CD4-positive, alpha-beta T cell (primary cell): ENCODE data around the gene OLAH. TPM values are rescaled to one million over a fixed set of nuclear protein-coding genes. Genes with fewer than 3 reads are reported as not detected.

Experiments
- ATAC-seq: fragments of 200-7000 bp; cut with Tn5 transposase; one replicate; pipeline ENCODE4 v1.10.0; 2022; ENCODE audit warnings: mild to moderate bottlenecking; ENCODE audit not compliant: poor library complexity
- CTCF ChIA-PET: fragments of 350-600 bp; sonication (Branson Sonifier 250); formaldehyde crosslinking; loops from one replicate; lab custom pipeline; 2021; ENCODE audit warnings: antibody characterized with exemption, inconsistent platforms; lab: Charles Lee
- POLR2A ChIA-PET: fragments of 350-600 bp; sonication (Branson Sonifier 250); formaldehyde crosslinking; loops from one replicate; lab custom pipeline; 2021; ENCODE audit warnings: antibody characterized with exemption, inconsistent platforms; lab: Charles Lee
- DNase-seq, 14 experiments: peaks; one replicate each; pipeline ENCODE4 v3.0.0-alpha.2; 2013 to 2020; ENCODE audit warnings: mixed read lengths in 2 of 14
- H3K27ac ChIP-seq, 2 donors: one replicate each; pipeline versions ENCODE4 v1.5.1 to v1.7.0; 2013; ENCODE audit warnings: low read length in 2 of 2, low read depth in 1 of 2, mild to moderate bottlenecking in 1 of 2
- H3K27me3 ChIP-seq, 2 experiments: 1 replicate in 1 of 2; 2 replicates in 1 of 2; pipeline versions ENCODE4 v1.6.1 to v1.7.0; 2013; ENCODE audit warnings: low read length in 2 of 2, control low read depth in 1 of 2, mild to moderate bottlenecking in 1 of 2, moderate library complexity in 1 of 2; ENCODE audit not compliant: insufficient read depth in 2 of 2, control insufficient read depth in 1 of 2
- H3K36me3 ChIP-seq: one replicate; pipeline ENCODE4 v1.6.1; 2013; ENCODE audit warnings: low read length, control low read depth; ENCODE audit not compliant: insufficient read depth
- H3K4me1 ChIP-seq: one replicate; pipeline ENCODE4 v1.6.1; 2013; ENCODE audit warnings: low read length, control low read depth; ENCODE audit not compliant: insufficient read depth
- H3K4me3 ChIP-seq: one replicate; pipeline ENCODE4 v1.5.1; 2013; ENCODE audit warnings: mild to moderate bottlenecking, low read length, moderate library complexity
- H3K9me3 ChIP-seq, 2 experiments: 1 replicate in 1 of 2; 2 replicates in 1 of 2; pipeline versions ENCODE4 v1.6.1 to v1.7.0; 2013; ENCODE audit warnings: low read length in 2 of 2, mild to moderate bottlenecking in 2 of 2, control low read depth in 1 of 2, moderate library complexity in 1 of 2; ENCODE audit not compliant: control insufficient read depth in 1 of 2, insufficient read depth in 1 of 2
- H3K27ac Mint-ChIP-seq: one replicate; pipeline ENCODE4 v1.8.0; 2020; ENCODE audit warnings: mixed read lengths
- H3K27me3 Mint-ChIP-seq: one replicate; pipeline ENCODE4 v1.8.0; 2021; ENCODE audit warnings: mixed read lengths
- H3K36me3 Mint-ChIP-seq: one replicate; pipeline ENCODE4 v1.8.0; 2021; ENCODE audit warnings: low read depth, mixed read lengths
- H3K4me1 Mint-ChIP-seq: one replicate; pipeline ENCODE4 v1.8.0; 2021; ENCODE audit warnings: low read depth, mixed read lengths
- H3K4me3 Mint-ChIP-seq: one replicate; pipeline ENCODE4 v1.8.0; 2020; ENCODE audit warnings: mild to moderate bottlenecking, mixed read lengths
- H3K9me3 Mint-ChIP-seq: one replicate; pipeline ENCODE4 v1.8.0; 2020; ENCODE audit warnings: mixed read lengths
- CTCF ChIP-seq: fragments of 200-600 bp; IDR thresholded peaks from one replicate; pipeline ENCODE4 v1.8.0; 2022; ENCODE audit warnings: antibody characterized with exemption, mild to moderate bottlenecking
- intact Hi-C, 2 experiments: fragments of 100-400 bp; cut with DNase I in 1 of 2; cut with micrococcal nuclease in 1 of 2; formaldehyde crosslinking; loops; one replicate each; pipeline versions ENCODE4 v1.15.1 to v1.9.0; 2023 to 2025; cut with DNase I, micrococcal nuclease
- total RNA-seq, 174 experiments: library from RNA in 2 of 174; stranded (reverse) in 2 of 174; gene quantifications; one replicate each; pipeline ENCODE4 v1.2.3 and lab custom pipeline; 2021 to 2026

Gene OLAH
- total RNA-seq, 2 experiments from 2014 or later: 0.22 to 0.34 TPM

GRCh38 chr10:15096661-15097010, 52.9 kb downstream of the OLAH start:
- CTCF ChIA-PET: no interaction called here
- Mint-ChIP-seq H3K4me1 (peaks cover 38% of the 10 kb centered on the region), H3K27ac (peak overlapping the region; percentile 97), H3K4me3 (peak overlapping the region; percentile 95), H3K27me3 (no peaks in the 10 kb centered on the region), H3K9me3 (no peaks in the 10 kb centered on the region), H3K36me3 (peaks cover 25% of the 10 kb centered on the region)
- Histone ChIP-seq H3K9me3 (no peaks in the 10 kb centered on the region), H3K36me3 (peaks cover 19% of the 10 kb centered on the region), H3K27ac (peak overlapping the region; percentile 89 to 95), H3K4me1 (peaks cover 43% of the 10 kb centered on the region), H3K4me3 (peak overlapping the region; percentile 80), H3K27me3 (no peaks in the 10 kb centered on the region)
- peak; percentile 31 for ATAC-seq
- intact Hi-C loops: loop anchor here in 1 of 2 experiments (1.0 to 10.0 kb wide), 7 partner anchors 8 to 1509 kb away; partner anchors contain the start of genes ACBD7, CDNF, HSPA14 and MEIG1
- DNase-seq: no peak
- no peak for TF ChIP-seq CTCF
- POLR2A ChIA-PET: interaction anchor here (0.9 kb wide), 1 partner anchor 70 kb away, joined by 3 read pairs; no protein-coding TSS in a partner anchor

- Histone ChIP-seq H3K27ac (peak within 1 kb of the TSS; percentile 89 to 95), H3K36me3 (peaks cover 25% of the 10 kb centered on the region), H3K4me1 (peaks cover 43% of the 10 kb centered on the region), H3K4me3 (peak within 1 kb of the TSS; percentile 80), H3K9me3 (no peaks in the 10 kb centered on the region), H3K27me3 (no peaks in the 10 kb centered on the region)
- peak within 1 kb of the TSS; percentile 95 for H3K4me3 Mint-ChIP-seq
- ChIA-PET CTCF (interaction anchor here (1.0 to 1.3 kb wide), 2 partner anchors 9 to 71 kb away, joined by 3 to 5 read pairs; partner anchors contain the start of gene NMT2), POLR2A (interaction anchor here (0.9 to 2.6 kb wide), 8 partner anchors 9 to 911 kb away, joined by 3 to 9 read pairs (median 4); partner anchors contain the start of genes CDNF, HSPA14, MEIG1 and MSANTD7)
- H3K27me3 Mint-ChIP-seq: no peaks in the 10 kb centered on the region
- no peaks in the 10 kb centered on the region for H3K9me3 Mint-ChIP-seq
- H3K36me3 Mint-ChIP-seq: peaks cover 30% of the 10 kb centered on the region
- peak; percentile 80 for ATAC-seq
- no peak for TF ChIP-seq CTCF
- DNase-seq: peak; percentile 89 to 97 (median 92)
- H3K4me1 Mint-ChIP-seq: peaks cover 38% of the 10 kb centered on the region
- intact Hi-C loops: loop anchor here in 1 of 2 experiments (1.0 to 10.0 kb wide), 7 partner anchors 9 to 1510 kb away; partner anchors contain the start of genes ACBD7, CDNF, HSPA14 and MEIG1
- H3K27ac Mint-ChIP-seq: peak within 1 kb of the TSS; percentile 97
Measured at GRCh38 chr10:15097011-15097812, 53.5 kb downstream of the OLAH start, which contains the start of gene RPP38. RPP38 (plus strand) TSS chr10:15097355; CDS start chr10:15103315, 5,960 bp downstream.

GRCh38 chr10:15099886-15100285, 56.1 kb downstream of the OLAH start:
- Mint-ChIP-seq H3K4me3 (peak overlapping the region; percentile 54), H3K27me3 (no peaks in the 10 kb centered on the region), H3K4me1 (peaks cover 38% of the 10 kb centered on the region), H3K9me3 (no peaks in the 10 kb centered on the region), H3K36me3 (peaks cover 56% of the 10 kb centered on the region), H3K27ac (peak overlapping the region; percentile 68)
- no peaks in the 10 kb centered on the region for H3K27me3 ChIP-seq
- no peaks in the 10 kb centered on the region for H3K9me3 ChIP-seq
- intact Hi-C loops: loop anchor here (5.0 to 10.0 kb wide), 7 partner anchors 67 to 1513 kb away; partner anchors contain the start of genes CDNF (in 1 of the 2), FAM171A1 (in 1 of the 2), HSPA14 (in 1 of the 2) and MEIG1 (in 1 of the 2)
- peak overlapping the region in 1 of 2 donors; percentile 5 for H3K27ac ChIP-seq
- no peak overlapping the region for H3K4me3 ChIP-seq
- TF ChIP-seq CTCF: no peak
- POLR2A ChIA-PET: interaction anchor here (1.3 kb wide), 1 partner anchor 69 kb away, joined by 4 read pairs; the partner anchor contains the start of gene NMT2
- peaks cover 49% of the 10 kb centered on the region for H3K36me3 ChIP-seq
- DNase-seq (no peak), ATAC-seq (no peak)
- peaks cover 43% of the 10 kb centered on the region for H3K4me1 ChIP-seq
- CTCF ChIA-PET: no interaction called here
